Pancreas (tissue), 10 donors: Measurements from ENCODE around the gene NHLRC3. TPM values are rescaled to one million over a fixed set of nuclear protein-coding genes. Genes with fewer than 3 reads are reported as not detected.
"Not testable (repeated sequence)": the region's sequence is repeated elsewhere in the genome, so short reads cannot be mapped to it uniquely, and the experiment has no call there.

Experiments
- ATAC-seq, 4 donors: fragments of 200-7000 bp; cut with Tn5 transposase; one replicate each; pipeline versions ENCODE4 v1.8.0 to v1.9.1; 2020; ENCODE audit warnings: mild to moderate bottlenecking in 4 of 4, moderate library complexity in 4 of 4
- DNase-seq, 6 donors: peaks; one replicate each; pipeline ENCODE4 v3.0.0-alpha.2; 2020
- FAIRE-seq: peaks from 2 replicates; lab custom pipeline; 2012; peaks lifted over from hg19 to GRCh38; lab: Jason Lieb, UNC
- H3K27ac ChIP-seq, 4 donors: fragments of 200-600 bp; sonication (generic); 1 replicate in 3 of 4; 2 replicates in 1 of 4; pipeline versions ENCODE4 v1.5.0 to v1.8.0; 2020
- H3K27me3 ChIP-seq, 4 donors: fragments of 200-600 bp; one replicate each; pipeline ENCODE4 v1.8.0; 2021
- H3K36me3 ChIP-seq, 3 donors: fragments of 200-600 bp; sonication (generic) in 1 of 3; one replicate each; pipeline versions ENCODE4 v1.5.0 to v1.8.0; 2020 to 2021
- H3K4me1 ChIP-seq, 3 donors: fragments of 200-600 bp; one replicate each; pipeline ENCODE4 v1.8.0; 2021
- H3K4me3 ChIP-seq, 4 donors: fragments of 200-600 bp; sonication (generic) in 2 of 4; one replicate each; pipeline versions ENCODE4 v1.5.0 to v1.8.0; 2020 to 2021
- H3K9me3 ChIP-seq, 4 donors: fragments of 200-600 bp; one replicate each; pipeline ENCODE4 v1.8.0; 2021
- WGBS, 2 donors: extraction: QIAGEN DNeasy Blood & Tissue Kit; methylation state at CpG; one replicate each; pipeline ENCODE4 v1.1.7; 2013; 5-methylcytosine and 5-hydroxymethylcytosine counted together
- intact Hi-C, 3 donors: fragments of 100-400 bp; cut with DNase I; formaldehyde crosslinking; loops; one replicate each; pipeline versions ENCODE4 v1.11.1 to v1.14.2; 2022
- polyA plus RNA-seq, 2 donors: library from polyadenylated mRNA; stranded (reverse); fragments of 200-250 nt; gene quantifications; one replicate each; pipeline ENCODE4 v1.2.3, GENCODE V29; 2013
- total RNA-seq, 6 donors: library from RNA; stranded (reverse); fragmentation: NEBNext Ultra II Directional in 4 of 6; extraction: Animal tissue kit (Norgen Biotek cat#: 25700) in 4 of 6; gene quantifications; one replicate each; pipeline versions ENCODE4 v1.2.1 to v1.2.4, GENCODE V29; 2021 to 2023
- TF ChIP-seq, protein P1 (sequence below), 4 donors: fragments of 200-600 bp; sonication (generic) in 3 of 4; IDR thresholded peaks; one replicate each; pipeline versions ENCODE4 v1.5.0 to v1.8.0; 2021; ENCODE audit warnings: antibody characterized with exemption in 4 of 4
- donor health status: healthy with polysubstance abuse.
- donor health status: DM: no; HTN: no; CAD: no; lungs with moderate emphysema.
- donor health status: DM: no; HTN: no; CAD: no.
- donor health status: control.
- donor health status: control.
- donor health status: Bipolar disorder and iron deficiency.
- donor health status: DM: yes; HTN: yes; CAD: no.
- donor health status: DM: no; HTN: no; CAD: no.
- donor health status: DM: no; HTN: no; CAD: no.
- donor health status: DM: yes; HTN: yes; CAD: no.

Gene NHLRC3
- total and polyA plus RNA-seq, 8 donors, result 6.9 to 15.2 (median 10.0) TPM

DNA sequence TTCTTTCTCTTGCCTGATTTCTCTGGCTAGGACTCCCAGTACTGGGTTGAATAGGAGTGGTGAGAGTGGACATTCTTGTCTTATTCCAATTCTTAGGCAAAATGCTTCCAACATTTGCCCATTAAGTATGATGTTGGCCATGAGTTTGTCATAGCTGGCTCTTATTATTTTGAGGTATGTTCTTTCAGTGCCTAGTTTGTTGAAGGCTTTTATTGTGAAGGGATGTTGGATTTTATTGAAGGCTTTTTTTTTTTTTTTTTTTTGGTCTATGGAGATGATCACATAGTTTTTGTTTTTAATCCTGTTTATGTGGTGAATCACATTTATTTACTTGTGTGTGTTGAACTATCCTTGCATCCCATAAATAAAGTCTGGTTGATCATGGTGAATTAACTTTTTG is 19.8 kb downstream of the NHLRC3 start:
- intact Hi-C loops, result no loop called here
- DNase-seq, result no peak
- no peaks in the 10 kb centered on the region for H3K4me1 ChIP-seq
- no peak for ATAC-seq
- H3K9me3 ChIP-seq, result no peaks in the 10 kb centered on the region
- no peak overlapping the region for H3K4me3 ChIP-seq
- H3K36me3 ChIP-seq, result no peaks in the 10 kb centered on the region
- H3K27me3 ChIP-seq, result no peaks in the 10 kb centered on the region
- TF ChIP-seq, protein P1, sequence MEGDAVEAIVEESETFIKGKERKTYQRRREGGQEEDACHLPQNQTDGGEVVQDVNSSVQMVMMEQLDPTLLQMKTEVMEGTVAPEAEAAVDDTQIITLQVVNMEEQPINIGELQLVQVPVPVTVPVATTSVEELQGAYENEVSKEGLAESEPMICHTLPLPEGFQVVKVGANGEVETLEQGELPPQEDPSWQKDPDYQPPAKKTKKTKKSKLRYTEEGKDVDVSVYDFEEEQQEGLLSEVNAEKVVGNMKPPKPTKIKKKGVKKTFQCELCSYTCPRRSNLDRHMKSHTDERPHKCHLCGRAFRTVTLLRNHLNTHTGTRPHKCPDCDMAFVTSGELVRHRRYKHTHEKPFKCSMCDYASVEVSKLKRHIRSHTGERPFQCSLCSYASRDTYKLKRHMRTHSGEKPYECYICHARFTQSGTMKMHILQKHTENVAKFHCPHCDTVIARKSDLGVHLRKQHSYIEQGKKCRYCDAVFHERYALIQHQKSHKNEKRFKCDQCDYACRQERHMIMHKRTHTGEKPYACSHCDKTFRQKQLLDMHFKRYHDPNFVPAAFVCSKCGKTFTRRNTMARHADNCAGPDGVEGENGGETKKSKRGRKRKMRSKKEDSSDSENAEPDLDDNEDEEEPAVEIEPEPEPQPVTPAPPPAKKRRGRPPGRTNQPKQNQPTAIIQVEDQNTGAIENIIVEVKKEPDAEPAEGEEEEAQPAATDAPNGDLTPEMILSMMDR (IDR thresholded peaks at IDR 0.05), result no peak
- no peak for FAIRE-seq
- no peak overlapping the region for H3K27ac ChIP-seq

DNA sequence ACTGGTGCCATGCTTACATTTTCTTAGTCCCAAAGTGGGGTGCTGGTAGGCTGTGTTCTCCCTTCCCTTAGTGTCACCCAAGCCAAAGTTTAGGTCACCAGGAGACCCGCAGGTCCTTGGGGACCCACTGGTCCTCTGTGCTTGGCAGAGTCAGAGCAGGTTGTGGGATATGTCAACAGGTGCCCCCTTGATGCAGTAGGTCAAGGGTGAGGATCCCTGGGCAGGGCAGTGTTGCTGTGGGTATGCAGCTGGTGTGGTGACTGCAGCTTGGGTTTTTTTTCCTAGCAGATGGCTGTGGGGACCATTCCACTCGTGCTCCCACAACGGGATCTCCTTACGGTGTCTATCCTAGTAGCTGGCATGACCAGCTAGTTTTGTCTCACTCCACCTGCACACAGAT is 23.7 kb downstream of the NHLRC3 start:
- FAIRE-seq (no peak), DNase-seq (no peak), ATAC-seq (no peak)
- H3K27me3 ChIP-seq, result no peaks in the 10 kb centered on the region
- H3K36me3 ChIP-seq, result no peaks in the 10 kb centered on the region
- no peak overlapping the region for H3K4me3 ChIP-seq
- H3K27ac ChIP-seq, result no peak overlapping the region
- TF ChIP-seq, protein P1 (IDR thresholded peaks at IDR 0.05), result no peak
- intact Hi-C loops, result no loop called here
- 93 to 97% methylated on average over 4 of the region's 4 CpGs for WGBS, 2 donors
- no peaks in the 10 kb centered on the region for H3K4me1 ChIP-seq
- H3K9me3 ChIP-seq, result no peaks in the 10 kb centered on the region

DNA sequence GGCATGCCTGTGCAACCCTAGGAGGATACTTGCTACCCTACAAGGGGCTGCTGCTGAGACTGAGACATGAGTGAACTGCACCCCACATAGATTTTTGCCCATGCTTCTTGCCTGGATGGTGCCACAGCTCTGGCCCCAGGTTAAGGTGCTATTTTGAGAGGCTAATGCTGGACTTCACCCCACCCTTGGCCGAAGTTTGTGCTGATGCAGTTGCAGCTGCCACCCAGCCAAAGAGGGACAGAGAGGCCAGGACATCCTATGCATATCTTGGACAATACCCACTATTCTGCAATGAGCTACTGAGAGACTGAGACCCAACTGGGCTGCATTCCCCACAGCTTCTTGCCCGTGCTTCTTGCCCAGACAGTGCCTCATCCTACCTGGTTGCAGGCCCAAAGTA is 34.6 kb downstream of the NHLRC3 start:
- intact Hi-C loops, result no loop called here
- no peak overlapping the region for H3K27ac ChIP-seq
- H3K36me3 ChIP-seq, result no peaks in the 10 kb centered on the region
- FAIRE-seq, result no peak
- no peaks in the 10 kb centered on the region for H3K4me1 ChIP-seq
- no peak for DNase-seq
- 59 to 74% methylated on average over 2 of the region's 2 CpGs for WGBS, 2 donors
- TF ChIP-seq, protein P1 (IDR thresholded peaks at IDR 0.05), result no peak
- no peak for ATAC-seq
- no peak overlapping the region for H3K4me3 ChIP-seq
- no peaks in the 10 kb centered on the region for H3K9me3 ChIP-seq
- peaks cover 0 to 7% (median 0%) of the 10 kb centered on the region in 4 donors for H3K27me3 ChIP-seq

DNA sequence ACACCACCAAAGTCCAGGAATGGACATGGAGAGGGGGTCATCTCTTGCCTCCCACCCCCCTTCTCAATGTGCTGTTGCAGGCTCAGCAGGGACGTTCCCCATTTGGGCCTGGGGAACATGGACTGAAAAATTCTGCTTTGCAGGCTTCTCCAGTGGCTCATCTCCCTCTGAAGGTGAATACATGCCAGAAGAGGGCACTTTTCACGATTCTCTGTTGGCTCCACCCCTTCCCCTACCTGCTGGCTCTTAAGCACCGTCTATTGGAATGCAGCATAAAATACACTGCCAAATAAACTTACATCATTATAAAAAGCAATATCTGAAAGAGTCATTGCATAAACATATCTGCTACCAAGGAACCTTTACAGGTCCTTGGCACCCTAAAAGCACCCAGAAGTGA is 35.7 kb downstream of the NHLRC3 start:
- no peak for DNase-seq
- Histone ChIP-seq H3K4me1 (no peaks in the 10 kb centered on the region), H3K36me3 (no peaks in the 10 kb centered on the region), H3K27ac (no peak overlapping the region), H3K4me3 (no peak overlapping the region), H3K9me3 (no peaks in the 10 kb centered on the region), H3K27me3 (peaks cover 0 to 7% (median 0%) of the 10 kb centered on the region in 4 donors)
- intact Hi-C loops, result no loop called here
- no peak for FAIRE-seq
- no peak for ATAC-seq
- TF ChIP-seq, protein P1 (IDR thresholded peaks at IDR 0.05), result no peak
- 31% methylated on average over 3 of the region's 3 CpGs for WGBS, 2 donors

DNA sequence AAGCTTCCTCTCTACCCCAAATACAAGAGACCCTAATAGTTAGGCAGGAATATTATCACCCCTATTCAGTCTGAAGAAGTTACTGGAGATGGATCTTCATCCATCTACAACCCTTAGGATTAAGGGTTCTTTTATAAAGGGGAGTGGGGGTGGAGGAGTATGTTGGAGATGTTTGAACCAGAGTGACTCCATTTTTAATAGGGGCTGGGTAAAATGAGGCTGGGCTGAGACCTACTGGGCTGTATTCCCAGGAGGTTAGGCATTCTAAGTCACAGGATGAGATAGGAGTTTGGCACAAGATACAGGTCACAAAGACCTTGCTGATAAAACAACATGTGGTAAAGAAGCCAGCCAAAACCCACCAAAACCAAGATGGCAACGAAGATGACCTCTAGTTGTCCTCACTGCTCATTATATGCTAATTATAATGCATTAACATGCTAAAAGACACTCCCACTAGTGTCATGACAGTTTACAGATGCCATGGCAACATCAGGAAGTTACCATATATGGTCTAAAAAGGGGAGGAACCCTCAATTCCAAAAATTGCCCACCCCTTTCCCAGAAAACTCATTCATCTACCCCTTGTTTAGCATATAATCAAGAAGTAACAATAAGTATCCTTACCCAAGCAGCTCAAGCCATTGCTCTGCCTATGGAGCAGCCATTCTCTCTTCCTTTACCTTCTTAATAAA is 48.1 kb downstream of the NHLRC3 start:
- H3K27me3 ChIP-seq, H3K27ac ChIP-seq, H3K9me3 ChIP-seq, H3K36me3 ChIP-seq, H3K4me3 ChIP-seq, intact Hi-C loops, FAIRE-seq, DNase-seq, ATAC-seq, H3K4me1 ChIP-seq: not testable (repeated sequence)
- WGBS, 2 donors, result 24 to 48% methylated on average over 1 of the region's 1 CpG
